HG02571 (cell line): Measurements from ENCODE around the gene HLA-DMB.

Experiments
- ATAC-seq: cut with Tn5 transposase; IDR thresholded peaks from one replicate; pipeline ENCODE4 v1.9.1; 2021; ENCODE audit warnings: mild to moderate bottlenecking, moderate library complexity; ENCODE audit not compliant: unreplicated experiment

Gene HLA-DMB

GRCh38 chr6:32940656-32941213, at the start of gene HLA-DMB:
Gene HLA-DMB, minus strand, starts transcription at chr6:32941028. Its CDS starts 221 bp downstream, at chr6:32940807.
- peak; percentile 56 for ATAC-seq

- ATAC-seq = no peak
Observed at GRCh38 chr6:32989368-32989767, 48.5 kb upstream of the HLA-DMB start.

GRCh38 chr6:32984622-32985389, 44.0 kb upstream of the HLA-DMB start:
- no peak for ATAC-seq

- ATAC-seq = no peak
Observed at GRCh38 chr6:32983964-32984621, 43.3 kb upstream of the HLA-DMB start.

DNA sequence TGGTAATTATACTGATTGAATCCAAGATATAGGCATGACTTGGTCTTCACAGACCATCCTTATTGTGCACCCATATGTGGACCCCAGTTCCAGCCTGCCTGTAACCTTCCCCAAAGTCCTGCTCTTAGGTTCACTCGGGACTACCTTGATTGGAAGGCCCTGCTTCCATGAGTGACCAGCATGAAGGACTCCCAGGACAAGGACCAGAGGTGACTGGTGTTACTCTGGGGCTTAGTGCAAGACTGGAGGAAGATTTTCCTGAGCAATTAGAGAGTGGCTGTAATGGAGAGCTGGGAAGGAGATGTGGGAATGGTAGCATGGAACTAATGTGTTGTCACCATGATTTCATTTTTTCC, 42.6 kb upstream of the HLA-DMB start:
- ATAC-seq = no peak

GRCh38 chr6:32982702-32983492, 42.1 kb upstream of the HLA-DMB start:
- ATAC-seq = no peak

DNA sequence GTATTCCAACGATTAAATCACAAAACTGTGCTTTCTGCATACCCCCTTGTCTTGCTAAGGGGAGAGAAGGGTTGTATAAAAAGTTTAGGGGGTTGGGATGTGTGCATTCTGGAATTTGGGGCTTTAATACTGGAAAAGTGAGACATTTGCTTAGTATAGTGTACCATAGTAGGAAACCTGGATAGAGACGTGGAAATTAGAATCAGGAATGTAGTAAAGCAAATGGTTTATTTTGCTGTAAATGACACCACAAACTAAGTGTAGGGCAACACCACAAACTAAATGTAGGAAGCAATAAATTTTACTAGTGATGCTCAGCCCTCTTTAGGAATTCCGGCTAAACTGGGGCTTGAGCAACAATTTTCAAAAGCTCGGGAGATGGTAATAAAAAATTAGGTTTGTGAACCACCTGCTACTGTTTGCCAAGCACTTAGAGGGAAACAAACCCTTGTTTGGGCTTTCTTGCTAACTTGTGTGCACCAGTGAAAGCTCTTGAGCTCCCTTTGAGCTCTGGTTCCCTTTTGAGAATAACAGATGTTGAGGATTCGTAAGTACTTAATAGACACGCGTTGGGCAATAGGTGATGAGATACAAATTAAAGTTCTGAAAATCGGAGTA, 41.4 kb upstream of the HLA-DMB start:
- no peak for ATAC-seq

- ATAC-seq = no peak
Observed at GRCh38 chr6:32980488-32981038, 39.7 kb upstream of the HLA-DMB start.

DNA sequence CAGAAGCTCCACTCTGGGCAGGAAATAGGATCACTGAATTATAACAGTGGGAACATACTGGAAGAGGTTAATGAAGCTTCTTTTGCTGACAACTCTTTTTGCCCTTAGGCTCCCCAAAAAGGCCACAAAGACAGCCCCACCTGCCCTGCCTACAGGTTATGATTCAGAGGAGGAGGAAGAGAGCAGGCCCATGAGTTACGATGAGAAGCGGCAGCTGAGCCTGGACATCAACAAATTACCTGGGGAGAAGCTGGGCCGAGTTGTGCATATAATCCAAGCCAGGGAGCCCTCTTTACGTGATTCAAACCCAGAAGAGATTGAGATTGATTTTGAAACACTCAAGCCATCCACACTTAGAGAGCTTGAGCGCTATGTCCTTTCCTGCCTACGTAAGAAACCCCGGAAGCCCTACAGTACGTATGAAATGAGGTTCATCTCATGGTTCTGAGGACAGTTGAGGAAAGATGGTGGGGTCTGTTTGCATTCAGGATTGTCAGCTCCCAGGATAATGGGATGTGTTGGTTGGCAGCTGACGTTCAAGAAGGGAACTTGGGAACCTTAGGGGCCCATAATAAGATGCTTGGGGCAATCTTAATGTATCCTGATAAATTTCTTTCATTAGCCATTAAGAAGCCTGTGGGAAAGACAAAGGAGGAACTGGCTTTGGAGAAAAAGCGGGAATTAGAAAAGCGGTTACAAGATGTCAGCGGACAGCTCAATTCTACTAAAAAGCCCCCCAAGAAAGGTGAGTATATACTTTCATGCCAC, 39.1 kb upstream of the HLA-DMB start:
- no peak for ATAC-seq

- ATAC-seq = no peak
Observed at GRCh38 chr6:32977953-32978324, 37.1 kb upstream of the HLA-DMB start.

DNA sequence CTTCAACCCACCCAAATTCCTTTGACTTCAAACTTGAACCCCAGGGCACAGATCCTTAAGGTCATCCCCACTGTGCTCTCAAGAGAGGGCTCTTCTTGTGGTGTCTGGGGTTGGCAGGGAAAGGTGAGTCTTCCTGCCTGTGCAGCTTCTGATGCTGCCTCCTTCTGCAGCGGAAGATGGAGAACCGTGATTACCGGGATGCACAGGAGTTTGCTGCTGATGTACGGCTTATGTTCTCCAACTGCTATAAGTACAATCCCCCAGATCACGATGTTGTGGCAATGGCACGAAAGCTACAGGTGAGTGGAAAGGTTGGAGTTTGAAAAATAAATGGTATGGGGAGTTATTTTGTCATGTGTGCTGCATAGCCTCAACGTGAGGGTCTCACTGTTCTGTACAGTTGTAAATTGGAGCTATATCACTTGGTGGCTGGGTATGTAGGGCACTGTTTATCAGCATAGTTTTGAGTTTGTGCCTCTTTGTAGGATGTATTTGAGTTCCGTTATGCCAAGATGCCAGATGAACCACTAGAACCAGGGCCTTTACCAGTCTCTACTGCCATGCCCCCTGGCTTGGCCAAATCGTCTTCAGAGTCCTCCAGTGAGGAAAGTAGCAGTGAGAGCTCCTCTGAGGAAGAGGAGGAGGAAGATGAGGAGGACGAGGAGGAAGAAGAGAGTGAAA, 36.6 kb upstream of the HLA-DMB start:
- no peak for ATAC-seq

DNA sequence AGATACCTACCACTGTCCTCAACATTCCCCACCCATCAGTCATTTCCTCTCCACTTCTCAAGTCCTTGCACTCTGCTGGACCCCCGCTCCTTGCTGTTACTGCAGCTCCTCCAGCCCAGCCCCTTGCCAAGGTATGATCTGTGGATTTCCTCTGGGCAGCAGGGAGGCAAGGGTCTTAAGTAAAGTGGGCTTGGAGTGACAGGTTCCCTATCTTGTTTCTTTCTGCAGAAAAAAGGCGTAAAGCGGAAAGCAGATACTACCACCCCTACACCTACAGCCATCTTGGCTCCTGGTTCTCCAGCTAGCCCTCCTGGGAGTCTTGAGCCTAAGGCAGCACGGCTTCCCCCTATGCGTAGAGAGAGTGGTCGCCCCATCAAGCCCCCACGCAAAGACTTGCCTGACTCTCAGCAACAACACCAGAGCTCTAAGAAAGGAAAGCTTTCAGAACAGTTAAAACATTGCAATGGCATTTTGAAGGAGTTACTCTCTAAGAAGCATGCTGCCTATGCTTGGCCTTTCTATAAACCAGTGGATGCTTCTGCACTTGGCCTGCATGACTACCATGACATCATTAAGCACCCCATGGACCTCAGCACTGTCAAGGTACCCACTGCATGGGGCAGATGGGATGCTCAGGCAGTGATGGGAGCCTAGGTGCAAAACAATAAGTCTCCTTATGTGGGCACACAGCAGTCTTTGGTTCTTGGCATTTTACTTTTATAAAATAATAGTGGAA, 35.7 kb upstream of the HLA-DMB start:
- no peak for ATAC-seq

GRCh38 chr6:32975886-32976285, 35.1 kb upstream of the HLA-DMB start:
- ATAC-seq = no peak

DNA sequence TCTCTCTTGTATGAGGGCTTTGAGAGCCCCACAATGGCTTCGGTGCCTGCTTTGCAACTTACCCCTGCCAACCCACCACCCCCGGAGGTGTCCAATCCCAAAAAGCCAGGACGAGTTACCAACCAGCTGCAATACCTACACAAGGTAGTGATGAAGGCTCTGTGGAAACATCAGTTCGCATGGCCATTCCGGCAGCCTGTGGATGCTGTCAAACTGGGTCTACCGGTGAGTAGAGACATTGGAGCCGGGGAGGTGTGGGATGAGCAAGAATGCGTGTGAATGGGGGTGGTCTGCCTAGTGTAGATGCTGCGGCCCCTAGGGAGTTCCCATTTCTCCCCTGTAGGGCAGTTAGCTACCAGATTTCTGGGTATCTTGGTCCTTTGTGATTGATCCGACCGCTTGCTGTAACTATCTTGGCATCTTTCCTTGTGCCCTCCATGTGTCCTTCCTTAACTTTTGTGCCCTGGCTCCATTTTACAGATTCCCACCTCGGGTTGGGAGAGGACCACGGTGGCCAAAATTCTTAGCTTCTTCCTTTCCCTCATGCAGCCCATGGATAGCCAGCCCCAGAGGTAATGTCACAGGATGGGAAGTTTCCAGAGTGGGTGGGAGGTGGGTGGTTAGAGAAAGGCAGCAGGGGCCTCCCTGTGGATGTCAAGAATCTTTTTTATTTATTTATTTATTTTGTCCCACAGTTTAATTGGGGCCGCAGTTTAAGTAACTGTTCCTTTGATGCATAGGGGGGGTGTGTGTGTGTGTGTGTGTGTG, 33.9 kb upstream of the HLA-DMB start:
- ATAC-seq = no peak

- no peak for ATAC-seq
Observed at GRCh38 chr6:32974016-32974333, 33.1 kb upstream of the HLA-DMB start.

- no peak for ATAC-seq
Observed at GRCh38 chr6:32973144-32974015, 32.6 kb upstream of the HLA-DMB start.
